Vagina (tissue), 2 donors: ENCODE data around the gene HBE1. TPM values are rescaled to one million over a fixed set of nuclear protein-coding genes. Genes with fewer than 3 reads are reported as not detected.

Experiments used
- DNase-seq, 2 donors: peaks; one replicate each; pipeline ENCODE4 v3.0.0-alpha.2; 2017; ENCODE audit errors: extremely low spot score in 2 of 2
- H3K27ac ChIP-seq: fragments of 200-600 bp; sonication (generic); one replicate; pipeline ENCODE4 v1.5.1; 2019
- H3K27me3 ChIP-seq: fragments of 200-600 bp; sonication (generic); one replicate; pipeline ENCODE4 v1.5.1; 2019
- H3K36me3 ChIP-seq, 2 donors: fragments of 200-600 bp; sonication (generic); one replicate each; pipeline ENCODE4 v1.5.1; 2017 to 2019
- H3K4me1 ChIP-seq: fragments of 200-600 bp; sonication (generic); one replicate; pipeline ENCODE4 v1.5.1; 2019
- H3K4me3 ChIP-seq, 2 donors: fragments of 200-600 bp; sonication (generic); 1 replicate in 1 of 2; 2 replicates in 1 of 2; pipeline ENCODE4 v1.5.1; 2016 to 2019
- H3K9me3 ChIP-seq: fragments of 200-600 bp; sonication (generic); one replicate; pipeline ENCODE4 v1.5.1; 2019
- POLR2A ChIP-seq, 2 donors: fragments of 450-650 bp; IDR thresholded peaks; one replicate each; pipeline ENCODE4 v1.6.1; 2017; ENCODE audit warnings: antibody characterized with exemption in 2 of 2, mild to moderate bottlenecking in 2 of 2, moderate library complexity in 2 of 2
- POLR2AphosphoS5 ChIP-seq, 2 donors: sonication (generic); formaldehyde crosslinking; IDR thresholded peaks; one replicate each; pipeline ENCODE4 v1.9.0; 2017; ENCODE audit warnings: antibody characterized with exemption in 2 of 2, mild to moderate bottlenecking in 2 of 2, low read depth in 1 of 2; ENCODE audit not compliant: insufficient read depth in 1 of 2
- intact Hi-C: fragments of 100-400 bp; cut with DNase I; formaldehyde crosslinking; loops from one replicate; pipeline ENCODE4 v1.15.1; 2023
- total RNA-seq: library from RNA; depleted of rRNA; stranded (reverse); fragments of >200 nt; gene quantifications from one replicate; pipeline ENCODE4 v1.2.3, GENCODE V29; 2016
- TF ChIP-seq, protein P1 (sequence below), 3 experiments: fragments of 450-650 bp in 2 of 3; fragments of 200-600 bp in 1 of 3; sonication (generic) in 1 of 3; IDR thresholded peaks; one replicate each; pipeline ENCODE4 v1.5.1; 2017 to 2019; ENCODE audit warnings: antibody characterized with exemption in 3 of 3, mild to moderate bottlenecking in 2 of 3, moderate library complexity in 2 of 3

HBE1 gene
- total RNA-seq, 1 donor from 2014 or later: not detected

DNA sequence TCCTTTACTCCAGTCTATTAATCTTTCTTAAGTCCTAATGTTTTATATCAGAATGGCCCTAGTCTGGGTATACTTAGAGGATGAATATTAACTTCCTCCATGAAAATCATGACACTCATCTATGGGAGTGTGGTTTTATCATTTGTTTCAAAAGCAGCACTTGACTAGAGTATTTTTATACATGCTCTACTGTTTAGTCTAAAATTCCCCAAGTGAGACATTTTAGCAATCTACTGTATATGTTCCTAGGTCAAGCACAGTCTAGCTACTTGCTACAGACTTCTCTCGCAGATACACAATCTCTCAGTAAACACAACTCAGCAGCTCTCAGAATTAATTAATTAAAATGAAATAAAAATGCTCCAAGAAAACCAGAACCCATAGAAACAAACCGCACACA, 39.9 kb downstream of the HBE1 start:
- Histone ChIP-seq H3K27ac (no peak overlapping the region), H3K36me3 (no peaks in the 10 kb centered on the region), H3K4me1 (no peaks in the 10 kb centered on the region), H3K4me3 (no peak overlapping the region), H3K27me3 (no peaks in the 10 kb centered on the region), H3K9me3 (no peaks in the 10 kb centered on the region)
- TF ChIP-seq, protein P1, sequence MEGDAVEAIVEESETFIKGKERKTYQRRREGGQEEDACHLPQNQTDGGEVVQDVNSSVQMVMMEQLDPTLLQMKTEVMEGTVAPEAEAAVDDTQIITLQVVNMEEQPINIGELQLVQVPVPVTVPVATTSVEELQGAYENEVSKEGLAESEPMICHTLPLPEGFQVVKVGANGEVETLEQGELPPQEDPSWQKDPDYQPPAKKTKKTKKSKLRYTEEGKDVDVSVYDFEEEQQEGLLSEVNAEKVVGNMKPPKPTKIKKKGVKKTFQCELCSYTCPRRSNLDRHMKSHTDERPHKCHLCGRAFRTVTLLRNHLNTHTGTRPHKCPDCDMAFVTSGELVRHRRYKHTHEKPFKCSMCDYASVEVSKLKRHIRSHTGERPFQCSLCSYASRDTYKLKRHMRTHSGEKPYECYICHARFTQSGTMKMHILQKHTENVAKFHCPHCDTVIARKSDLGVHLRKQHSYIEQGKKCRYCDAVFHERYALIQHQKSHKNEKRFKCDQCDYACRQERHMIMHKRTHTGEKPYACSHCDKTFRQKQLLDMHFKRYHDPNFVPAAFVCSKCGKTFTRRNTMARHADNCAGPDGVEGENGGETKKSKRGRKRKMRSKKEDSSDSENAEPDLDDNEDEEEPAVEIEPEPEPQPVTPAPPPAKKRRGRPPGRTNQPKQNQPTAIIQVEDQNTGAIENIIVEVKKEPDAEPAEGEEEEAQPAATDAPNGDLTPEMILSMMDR (IDR thresholded peaks at IDR 0.05): no peak
- no peak for TF ChIP-seq POLR2A (IDR thresholded peaks at IDR 0.05)
- TF ChIP-seq POLR2AphosphoS5 (IDR thresholded peaks at IDR 0.05; ENCODE audit: insufficient read depth in 1 of 2, low read depth in 1 of 2): no peak
- no peak for DNase-seq
- intact Hi-C loops: no loop called here

DNA sequence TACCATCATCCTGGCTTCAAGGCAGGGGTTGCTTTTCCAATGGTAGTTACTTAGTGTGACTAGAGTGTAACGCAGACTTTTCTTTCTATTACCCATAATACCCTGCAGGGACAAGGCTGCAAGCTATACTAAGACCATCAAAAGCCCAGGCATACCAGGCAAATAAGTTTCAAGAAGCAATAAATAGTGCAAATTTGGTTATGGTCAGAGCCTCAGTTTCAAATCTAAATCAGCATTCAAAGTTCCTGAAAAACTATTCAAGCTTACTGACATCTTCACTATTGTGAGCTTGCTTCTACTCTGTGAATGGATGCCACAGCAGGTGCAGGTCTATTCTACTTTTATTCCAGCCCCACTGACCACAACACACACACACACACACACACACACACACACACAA, 40.4 kb downstream of the HBE1 start:
- Histone ChIP-seq H3K27me3 (no peaks in the 10 kb centered on the region), H3K27ac (no peak overlapping the region), H3K4me1 (no peaks in the 10 kb centered on the region), H3K4me3 (no peak overlapping the region), H3K36me3 (no peaks in the 10 kb centered on the region), H3K9me3 (no peaks in the 10 kb centered on the region)
- DNase-seq: no peak
- no peak for TF ChIP-seq POLR2AphosphoS5 (IDR thresholded peaks at IDR 0.05; ENCODE audit: insufficient read depth in 1 of 2, low read depth in 1 of 2)
- TF ChIP-seq, protein P1 (IDR thresholded peaks at IDR 0.05): no peak
- no peak for TF ChIP-seq POLR2A (IDR thresholded peaks at IDR 0.05)
- intact Hi-C loops: no loop called here

DNA sequence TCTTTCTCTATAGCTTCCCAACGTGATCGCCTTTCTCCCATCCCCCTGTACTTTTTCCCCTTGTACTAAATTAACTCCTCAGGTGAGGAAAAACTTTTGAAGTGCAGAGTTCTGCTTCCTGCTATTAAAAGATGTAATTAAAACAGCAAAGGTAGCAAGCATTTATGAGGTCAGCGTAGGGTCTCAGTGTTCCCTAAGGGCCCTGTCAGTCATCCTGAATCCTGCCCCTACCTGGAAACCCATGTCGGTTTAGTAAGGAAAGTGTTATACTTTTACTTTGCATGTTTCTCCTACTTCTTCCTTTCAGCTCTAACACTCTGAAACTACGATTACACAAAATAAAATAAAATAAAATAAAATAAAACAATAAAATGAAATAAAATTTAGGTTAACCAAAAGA, 41.6 kb downstream of the HBE1 start:
- H3K27ac ChIP-seq: no peak overlapping the region
- H3K4me3 ChIP-seq: no peak overlapping the region
- H3K36me3 ChIP-seq: no peaks in the 10 kb centered on the region
- TF ChIP-seq, protein P1 (IDR thresholded peaks at IDR 0.05): no peak
- no peak for TF ChIP-seq POLR2AphosphoS5 (IDR thresholded peaks at IDR 0.05; ENCODE audit: insufficient read depth in 1 of 2, low read depth in 1 of 2)
- TF ChIP-seq POLR2A (IDR thresholded peaks at IDR 0.05): no peak
- H3K27me3 ChIP-seq: no peaks in the 10 kb centered on the region
- no peaks in the 10 kb centered on the region for H3K4me1 ChIP-seq
- H3K9me3 ChIP-seq: no peaks in the 10 kb centered on the region
- no peak for DNase-seq
- intact Hi-C loops: no loop called here

DNA sequence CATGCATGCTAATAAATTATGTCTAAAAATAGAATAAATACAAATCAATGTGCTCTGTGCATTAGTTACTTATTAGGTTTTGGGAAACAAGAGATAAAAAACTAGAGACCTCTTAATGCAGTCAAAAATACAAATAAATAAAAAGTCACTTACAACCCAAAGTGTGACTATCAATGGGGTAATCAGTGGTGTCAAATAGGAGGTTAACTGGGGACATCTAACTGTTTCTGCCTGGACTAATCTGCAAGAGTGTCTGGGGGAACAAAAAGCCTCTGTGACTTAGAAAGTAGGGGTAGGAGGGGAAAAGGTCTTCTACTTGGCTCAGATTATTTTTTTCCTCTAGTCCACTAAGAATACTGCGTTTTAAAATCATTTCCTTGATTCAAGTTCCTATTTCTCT, 42.1 kb downstream of the HBE1 start:
- H3K36me3 ChIP-seq: no peaks in the 10 kb centered on the region
- intact Hi-C loops: no loop called here
- no peaks in the 10 kb centered on the region for H3K9me3 ChIP-seq
- H3K27ac ChIP-seq: no peak overlapping the region
- H3K4me1 ChIP-seq: no peaks in the 10 kb centered on the region
- no peak overlapping the region for H3K4me3 ChIP-seq
- H3K27me3 ChIP-seq: no peaks in the 10 kb centered on the region
- DNase-seq: no peak
- TF ChIP-seq POLR2A (IDR thresholded peaks at IDR 0.05) (no peak), POLR2AphosphoS5 (IDR thresholded peaks at IDR 0.05; ENCODE audit: insufficient read depth in 1 of 2, low read depth in 1 of 2) (no peak)
- TF ChIP-seq, protein P1 (IDR thresholded peaks at IDR 0.05): no peak

DNA sequence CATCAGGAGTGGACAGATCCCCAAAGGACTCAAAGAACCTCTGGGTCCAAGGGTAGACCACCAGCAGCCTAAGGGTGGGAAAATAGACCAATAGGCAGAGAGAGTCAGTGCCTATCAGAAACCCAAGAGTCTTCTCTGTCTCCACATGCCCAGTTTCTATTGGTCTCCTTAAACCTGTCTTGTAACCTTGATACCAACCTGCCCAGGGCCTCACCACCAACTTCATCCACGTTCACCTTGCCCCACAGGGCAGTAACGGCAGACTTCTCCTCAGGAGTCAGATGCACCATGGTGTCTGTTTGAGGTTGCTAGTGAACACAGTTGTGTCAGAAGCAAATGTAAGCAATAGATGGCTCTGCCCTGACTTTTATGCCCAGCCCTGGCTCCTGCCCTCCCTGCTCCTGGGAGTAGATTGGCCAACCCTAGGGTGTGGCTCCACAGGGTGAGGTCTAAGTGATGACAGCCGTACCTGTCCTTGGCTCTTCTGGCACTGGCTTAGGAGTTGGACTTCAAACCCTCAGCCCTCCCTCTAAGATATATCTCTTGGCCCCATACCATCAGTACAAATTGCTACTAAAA, 42.9 kb downstream of the HBE1 start, which contains the start of gene HBB:
TSS of gene HBB (minus strand) at position 340 of the 579 bp plus-strand sequence. CDS start at position 290, 50 bp downstream.
- TF ChIP-seq POLR2A (IDR thresholded peaks at IDR 0.05) (no peak), POLR2AphosphoS5 (IDR thresholded peaks at IDR 0.05; ENCODE audit: insufficient read depth in 1 of 2, low read depth in 1 of 2) (no peak)
- TF ChIP-seq, protein P1 (IDR thresholded peaks at IDR 0.05): no peak
- no peak within 1 kb of the TSS for H3K4me3 ChIP-seq
- no peaks in the 10 kb centered on the region for H3K27me3 ChIP-seq
- no peaks in the 10 kb centered on the region for H3K9me3 ChIP-seq
- no peak within 1 kb of the TSS for H3K27ac ChIP-seq
- no peak for DNase-seq
- H3K4me1 ChIP-seq: no peaks in the 10 kb centered on the region
- no peaks in the 10 kb centered on the region for H3K36me3 ChIP-seq
- intact Hi-C loops: no loop called here
